ENCODE results near the gene ALPL.

GRCh38 chr1:21534674-21535378, 25.6 kb downstream of the ALPL start:
- peak; percentile 70 to 75 (median 75) for TF ChIP-seq CTCF (optimal IDR thresholded peaks at IDR 0.05 in 1 of 3, IDR thresholded peaks at IDR 0.05 in 1 of 3, conservative IDR thresholded peaks at IDR 0.05 in 1 of 3; ENCODE audit: extremely low read depth in 1 of 3, insufficient read depth in 2 of 3, low read length in 3 of 3)
- no peak for TF ChIP-seq EZH2 (IDR thresholded peaks at IDR 0.05; ENCODE audit: low read length)
